H1 (cell line): ENCODE measurements around the gene MACIR.

Source experiments
- BRCA1 ChIP-seq: IDR thresholded peaks from 2 replicates; pipeline ENCODE4 v1.6.1; 2012; ENCODE audit warnings: low read depth, low read length, improper control_type of control experiment
- CTCF ChIP-seq, 3 experiments: IDR thresholded peaks; 1 replicate in 2 of 3; 2 replicates in 1 of 3; pipeline versions ENCODE4 v1.5.1 to v1.6.1; 2011; ENCODE audit warnings: low read length in 3 of 3, mild to moderate bottlenecking in 3 of 3, inconsistent platforms in 2 of 3, low read depth in 1 of 3, moderate library complexity in 1 of 3; ENCODE audit not compliant: insufficient read depth in 1 of 3; ENCODE audit errors: control extremely low read depth in 1 of 3
- EZH2 ChIP-seq: fragments of 200-600 bp; sonication (generic); IDR thresholded peaks from 2 replicates; pipeline ENCODE4 v1.7.1; 2012; ENCODE audit warnings: low read depth, mild to moderate bottlenecking, moderate library complexity, low read length, inconsistent platforms; ENCODE audit not compliant: severe bottlenecking
- POLR2A ChIP-seq, 2 experiments: IDR thresholded peaks; 1 replicate in 1 of 2; 2 replicates in 1 of 2; pipeline ENCODE4 v1.6.1; 2011; ENCODE audit warnings: low read depth in 2 of 2, low read length in 2 of 2, mild to moderate bottlenecking in 2 of 2; ENCODE audit errors: control extremely low read depth in 1 of 2
- POLR2AphosphoS5 ChIP-seq: IDR thresholded peaks from 2 replicates; pipeline ENCODE4 v1.6.1; 2011; ENCODE audit warnings: low read depth, low read length
- RXRA ChIP-seq: IDR thresholded peaks from 2 replicates; pipeline ENCODE4 v1.6.1; 2011; ENCODE audit warnings: low read depth, mild to moderate bottlenecking, low read length, moderate library complexity; ENCODE audit not compliant: insufficient read depth

- TF ChIP-seq CTCF (IDR thresholded peaks at IDR 0.05; ENCODE audit: control extremely low read depth in 1 of 3, insufficient read depth in 1 of 3, low read depth in 1 of 3, low read length in 3 of 3) (no peak), EZH2 (no peak), POLR2A (IDR thresholded peaks at IDR 0.05; ENCODE audit: control extremely low read depth in 1 of 2, low read depth in 2 of 2, low read length in 2 of 2) (no peak), POLR2AphosphoS5 (no peak), RXRA (no peak), BRCA1 (no peak)
Observed at GRCh38 chr5:103245761-103246160, 12.8 kb upstream of the MACIR start.
